Activated CD4-positive, alpha-beta T cell treated with anti-CD3 and anti-CD28 coated beads, Interleukin-2, amount 50 U/mL, for 4 hours (primary cell): Measurements from ENCODE around the gene FHIT.

ENCODE experiments used
- DNase-seq, 2 experiments: peaks; one replicate each; pipeline ENCODE4 v3.0.0-alpha.2; 2020

The FHIT gene

DNA sequence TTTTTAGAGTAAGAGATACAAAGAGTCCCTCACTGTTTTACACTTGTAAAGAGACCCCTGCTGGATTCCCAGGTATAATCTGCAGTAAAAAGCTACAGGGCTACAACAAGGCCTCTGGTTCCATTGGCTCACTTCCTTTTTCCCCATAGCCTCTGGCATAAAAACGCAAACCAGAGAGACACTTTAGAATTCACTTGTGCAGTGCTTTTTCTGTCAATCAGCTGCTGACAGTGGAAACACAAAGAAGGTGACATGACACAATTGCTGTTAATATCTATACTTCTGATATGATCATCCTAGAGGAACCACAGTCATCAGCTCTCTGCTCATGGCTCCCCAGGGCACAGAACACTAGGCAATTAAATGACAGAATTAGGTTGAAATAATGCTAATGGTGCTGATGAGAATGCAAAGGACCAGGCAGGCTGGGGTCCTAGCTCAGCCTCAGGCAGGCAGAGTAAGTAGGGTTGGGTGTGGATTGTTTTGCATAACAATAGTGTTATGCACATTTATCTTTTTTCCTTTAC is 1533.5 kb downstream of the FHIT start:
- no peak for DNase-seq

DNA sequence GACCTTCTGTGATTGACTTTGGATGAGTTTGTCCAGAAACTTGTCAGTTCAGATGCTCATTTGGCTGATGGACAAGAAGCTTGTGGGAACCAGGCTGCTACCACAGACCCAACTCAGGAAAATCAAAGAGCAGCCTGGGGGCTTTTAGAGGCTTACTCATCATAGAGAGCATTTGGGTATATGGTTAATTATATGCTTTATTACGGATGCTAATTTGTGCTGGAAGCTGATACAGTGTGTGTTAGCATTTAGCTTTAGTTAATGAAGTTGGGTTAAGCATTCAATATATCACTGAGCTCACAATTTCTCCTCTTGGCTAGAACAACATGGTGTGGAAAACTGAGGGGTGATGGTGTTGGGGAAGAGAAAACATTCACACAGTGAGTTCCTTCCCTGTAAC is 1537.2 kb downstream of the FHIT start:
- DNase-seq: no peak

- DNase-seq: no peak
These were observed 1540.7 kb downstream of the FHIT start for GRCh38 chr3:59710554-59710953.

GRCh38 chr3:59709702-59710553 is 1541.3 kb downstream of the FHIT start:
- no peak for DNase-seq

DNA sequence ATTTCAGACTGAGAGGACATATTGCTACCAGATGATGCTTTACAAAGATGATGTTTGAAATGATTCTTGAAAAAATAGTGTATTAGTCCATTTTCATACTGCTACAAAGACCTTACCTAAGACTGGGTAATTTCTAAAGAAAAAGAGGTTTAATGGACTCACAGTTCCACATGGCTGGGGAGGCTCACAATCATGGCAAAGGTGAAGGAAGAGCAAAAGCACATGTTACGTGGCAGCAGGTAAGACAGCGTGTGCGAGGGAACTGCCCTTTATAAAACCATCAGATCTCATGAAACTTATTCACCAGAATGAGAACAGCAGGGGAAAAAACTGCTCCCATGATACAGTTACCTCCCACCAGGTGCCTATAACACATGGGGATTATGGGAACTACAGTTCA is 1543.0 kb downstream of the FHIT start:
- no peak for DNase-seq

DNA sequence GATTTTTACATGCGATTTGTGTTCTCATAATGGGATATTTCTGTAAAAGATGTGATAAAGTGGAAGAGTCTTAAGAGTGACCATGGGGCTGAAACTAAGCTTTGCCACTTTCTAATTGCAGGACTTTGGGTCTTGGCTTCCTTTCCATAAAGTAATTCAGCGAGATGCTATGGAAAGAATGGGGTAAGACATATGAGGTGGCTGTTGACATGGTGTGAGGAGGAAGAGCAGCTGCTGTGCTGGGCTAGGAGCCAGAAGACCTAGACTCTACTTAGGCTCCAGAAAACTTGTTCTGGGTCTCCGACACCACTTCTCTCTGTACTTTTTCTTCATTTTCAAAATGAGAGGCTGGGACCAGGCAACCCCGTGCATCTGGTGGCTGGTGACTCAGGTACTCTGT is 1547.0 kb downstream of the FHIT start:
- no peak for DNase-seq

GRCh38 chr3:59699648-59700320 is 1551.5 kb downstream of the FHIT start:
- no peak for DNase-seq
